Ureter (tissue), 1 donor: ENCODE measurements around the gene KIF26B. TPM values are rescaled to one million over a fixed set of nuclear protein-coding genes. Genes with fewer than 3 reads are reported as not detected.
"Not testable (repeated sequence)": the region's sequence is repeated elsewhere in the genome, so short reads cannot be mapped to it uniquely, and the experiment has no call there.

ENCODE experiments used
- DNase-seq: peaks from one replicate; pipeline ENCODE4 v3.0.0-alpha.2; 2020; ENCODE audit warnings: low spot score
- total RNA-seq: library from RNA; stranded (reverse); gene quantifications from one replicate; pipeline ENCODE4 v1.2.4, GENCODE V29; 2023
- donor health status: DM: yes; HTN: yes; CAD: no.

The KIF26B gene
- total RNA-seq, 1 donor from 2014 or later = 8.0 TPM

DNA sequence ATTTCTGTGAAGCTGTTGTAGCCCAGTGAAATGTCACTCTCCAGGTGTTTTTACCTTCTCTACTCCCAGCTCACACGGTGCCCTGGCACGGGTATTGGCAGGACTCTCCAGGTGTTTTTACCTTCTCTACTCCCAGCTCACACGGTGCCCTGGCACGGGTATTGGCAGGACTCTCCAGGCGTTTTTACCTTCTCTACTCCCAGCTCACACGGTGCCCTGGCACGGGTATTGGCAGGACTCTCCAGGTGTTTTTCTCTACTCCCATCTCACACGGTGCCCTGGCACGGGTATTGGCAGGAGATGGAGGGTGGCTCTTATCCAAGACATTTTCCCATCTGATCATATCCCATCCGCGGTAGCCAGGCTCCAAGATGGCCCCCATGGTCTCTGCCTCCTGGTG, 540.9 kb downstream of the KIF26B start:
- DNase-seq = not testable (repeated sequence)

DNA sequence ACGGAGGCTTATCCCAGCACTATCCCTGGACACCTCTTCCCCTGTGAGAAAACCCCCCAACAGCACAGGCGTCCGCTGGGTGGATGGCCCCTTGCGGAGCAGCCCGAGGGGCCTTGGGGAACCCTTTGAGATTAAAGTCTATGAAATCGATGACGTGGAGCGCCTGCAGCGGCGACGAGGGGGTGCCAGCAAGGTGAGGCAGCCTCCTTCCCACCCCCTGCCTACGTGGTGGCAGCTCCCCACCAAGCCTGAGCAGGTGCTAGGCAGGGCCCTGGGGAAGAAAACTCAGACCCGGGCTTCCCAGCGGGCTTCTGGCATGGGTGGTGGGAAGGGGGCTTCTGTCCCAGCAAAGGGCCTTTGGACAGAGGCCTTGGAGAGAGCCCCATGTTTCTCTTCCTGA, 543.3 kb downstream of the KIF26B start:
- DNase-seq = no peak

DNA sequence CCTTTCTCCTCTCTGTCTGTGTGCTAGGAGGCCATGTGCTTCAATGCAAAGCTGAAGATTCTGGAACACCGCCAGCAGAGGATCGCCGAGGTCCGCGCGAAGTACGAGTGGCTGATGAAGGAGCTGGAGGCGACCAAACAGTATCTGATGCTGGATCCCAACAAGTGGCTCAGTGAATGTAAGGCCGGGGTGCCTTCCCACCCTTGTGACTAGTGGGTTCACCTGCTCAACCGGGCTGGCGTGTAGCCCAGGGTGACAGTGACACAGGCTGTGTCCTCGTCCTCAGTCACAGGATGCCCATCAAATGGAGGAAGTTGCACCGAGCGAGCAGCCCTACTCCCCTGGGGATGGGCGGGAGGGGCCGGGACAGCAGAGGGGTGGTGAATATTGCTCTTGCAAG, 544.1 kb downstream of the KIF26B start:
- DNase-seq = no peak

- no peak for DNase-seq
These were observed 545.8 kb downstream of the KIF26B start for GRCh38 chr1:245700631-245701030.

- DNase-seq = no peak
These were observed 546.8 kb downstream of the KIF26B start for GRCh38 chr1:245701631-245702030.

- no peak for DNase-seq
These were observed 547.6 kb downstream of the KIF26B start for GRCh38 chr1:245702346-245702745.

DNA sequence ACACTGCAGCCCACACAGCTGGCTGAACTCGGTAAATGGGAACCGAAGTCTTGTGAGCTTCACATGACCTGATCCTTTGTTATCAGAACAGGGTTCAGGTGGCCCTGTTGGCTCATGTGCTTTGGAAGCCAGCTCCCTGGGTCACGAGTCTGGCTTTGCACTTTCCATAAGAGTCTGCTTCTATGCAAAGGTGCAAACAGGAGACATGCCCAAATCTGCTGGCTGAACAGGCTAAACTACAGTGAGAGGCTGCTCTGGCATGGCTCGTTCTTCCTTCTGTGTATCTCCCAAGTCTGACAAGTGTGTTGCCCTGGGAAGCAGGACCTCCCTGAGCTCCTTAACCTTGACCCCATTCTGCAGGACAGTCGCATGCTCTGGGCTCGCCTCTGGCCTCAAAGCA, 549.6 kb downstream of the KIF26B start:
- no peak for DNase-seq

- DNase-seq = no peak
These were observed 550.0 kb downstream of the KIF26B start for GRCh38 chr1:245704765-245705164.

- no peak for DNase-seq
These were observed 553.2 kb downstream of the KIF26B start for GRCh38 chr1:245707941-245708340.

DNA sequence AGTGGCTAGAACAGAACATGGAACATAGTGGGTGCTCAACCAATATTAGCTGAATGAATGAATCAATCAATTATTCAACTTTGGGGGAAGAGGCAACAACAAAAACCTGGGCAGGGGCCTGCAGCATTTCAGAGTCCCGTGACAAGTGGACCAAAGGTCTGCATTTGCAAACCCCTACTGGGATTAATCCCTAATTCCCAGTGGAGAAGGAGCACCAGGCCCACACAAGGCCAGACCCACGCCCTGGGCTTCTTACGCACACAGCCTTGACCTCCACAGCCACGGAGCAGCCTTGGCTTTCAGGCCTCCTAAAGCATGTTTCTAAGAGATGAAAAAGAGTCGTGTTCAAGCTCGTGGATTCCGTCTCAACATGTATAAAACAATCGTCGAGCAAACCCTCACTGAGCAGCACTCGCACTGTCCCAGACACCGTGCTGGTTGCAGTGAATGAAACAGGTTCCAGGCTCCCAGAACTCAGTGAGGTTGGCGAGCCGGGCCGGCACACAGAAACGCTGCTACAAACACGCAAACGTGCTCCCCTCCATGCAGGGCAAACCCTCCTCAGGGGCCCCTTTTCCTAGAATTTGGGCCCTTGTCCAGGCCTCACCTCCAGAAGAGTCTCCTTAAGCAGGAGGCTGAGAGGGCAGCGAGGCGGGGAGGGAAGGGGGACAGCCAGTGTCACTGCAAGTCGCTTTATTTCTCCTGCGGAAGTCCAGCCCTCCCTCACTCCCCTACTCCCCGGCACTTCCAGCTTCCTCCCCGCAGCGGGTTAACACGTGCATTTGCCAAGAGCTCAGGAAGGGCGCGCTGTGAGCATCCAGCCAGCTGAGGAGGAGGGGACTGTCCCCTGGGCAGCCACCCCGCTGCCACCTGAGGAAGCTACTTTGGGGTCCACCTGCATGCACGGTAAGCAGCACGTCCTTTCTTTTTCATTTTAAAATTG, 556.4 kb downstream of the KIF26B start:
- DNase-seq = no peak

DNA sequence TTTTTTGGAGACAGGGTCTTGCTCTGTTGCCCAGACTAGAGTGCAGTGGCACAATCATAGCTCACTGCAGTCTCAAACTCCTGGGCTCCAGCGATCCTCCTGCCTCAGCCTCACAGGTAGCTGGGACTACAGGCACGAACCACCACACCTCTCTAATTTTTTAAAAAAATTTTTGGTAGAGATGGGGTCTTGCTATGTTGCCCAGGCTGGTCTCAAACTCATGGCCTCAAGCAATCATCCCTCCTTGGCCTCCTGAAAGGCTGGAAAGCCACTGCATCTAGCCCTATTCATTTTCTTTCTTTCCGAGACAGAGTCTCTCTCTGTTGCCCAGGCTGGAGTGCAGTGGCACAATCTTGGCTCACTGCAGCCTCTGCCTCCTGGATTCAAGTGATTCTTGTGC, 559.2 kb downstream of the KIF26B start:
- not testable (repeated sequence) for DNase-seq

DNA sequence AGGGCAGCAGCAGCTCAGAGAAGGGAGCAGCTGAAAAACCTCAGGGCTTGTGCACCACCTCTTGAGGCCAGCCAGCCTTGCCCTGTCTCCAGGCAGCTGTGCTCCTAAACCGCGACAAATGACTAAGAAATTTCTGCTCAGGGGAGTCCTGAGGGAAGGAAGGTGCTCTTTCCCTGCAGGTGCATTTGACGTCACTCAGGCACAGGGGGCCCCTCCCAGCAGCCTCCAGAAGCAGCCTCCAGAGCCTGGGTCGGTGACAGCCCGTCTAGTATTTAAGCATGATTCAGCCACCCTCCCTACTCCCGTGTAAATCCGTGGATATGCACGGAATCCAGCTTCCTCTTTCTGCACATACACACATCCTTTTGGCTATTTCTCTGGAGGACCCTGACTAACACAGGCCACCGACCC, 560.5 kb downstream of the KIF26B start:
- no peak for DNase-seq

GRCh38 chr1:245715970-245716369, 561.2 kb downstream of the KIF26B start:
- DNase-seq = no peak

- no peak for DNase-seq
These were observed 561.8 kb downstream of the KIF26B start for GRCh38 chr1:245716561-245716960.

DNA sequence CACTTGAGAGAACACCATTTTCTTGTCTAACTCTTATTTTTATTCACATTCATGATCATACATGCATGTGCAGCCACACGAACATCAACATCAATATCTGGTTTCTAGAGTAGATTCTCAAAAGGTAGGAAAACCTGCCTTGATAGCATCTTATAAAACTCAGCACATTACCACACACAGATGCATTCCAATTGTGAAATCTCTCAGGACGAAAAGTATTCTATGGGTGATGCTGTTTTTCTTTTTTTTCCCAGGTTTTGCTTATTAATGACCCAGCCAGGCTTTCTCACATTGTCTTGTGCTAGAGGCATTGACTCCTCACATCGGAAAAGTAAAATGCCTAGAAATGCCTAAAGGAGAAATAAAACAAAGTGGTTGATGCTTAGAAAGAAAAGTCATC, 562.8 kb downstream of the KIF26B start:
- no peak for DNase-seq

GRCh38 chr1:245718123-245718522, 563.3 kb downstream of the KIF26B start:
- DNase-seq = no peak

DNA sequence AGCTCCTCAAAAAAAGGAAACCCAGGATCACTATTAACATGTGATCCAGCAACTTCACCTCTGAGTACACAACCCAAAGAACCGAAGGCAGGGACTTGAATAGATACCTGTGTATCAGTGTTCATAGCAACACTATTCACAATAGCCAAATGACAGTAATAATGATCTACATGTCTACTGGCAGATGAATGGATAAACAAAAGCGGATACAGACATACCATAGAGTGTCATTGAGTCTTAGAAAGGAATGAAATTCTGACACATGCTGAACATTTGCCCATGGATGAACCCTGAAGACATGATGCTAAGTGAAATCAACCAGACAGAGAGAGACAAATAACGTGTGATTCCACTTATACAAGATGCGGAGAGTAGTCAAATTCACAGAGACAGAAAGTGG, 564.2 kb downstream of the KIF26B start:
- DNase-seq = no peak

DNA sequence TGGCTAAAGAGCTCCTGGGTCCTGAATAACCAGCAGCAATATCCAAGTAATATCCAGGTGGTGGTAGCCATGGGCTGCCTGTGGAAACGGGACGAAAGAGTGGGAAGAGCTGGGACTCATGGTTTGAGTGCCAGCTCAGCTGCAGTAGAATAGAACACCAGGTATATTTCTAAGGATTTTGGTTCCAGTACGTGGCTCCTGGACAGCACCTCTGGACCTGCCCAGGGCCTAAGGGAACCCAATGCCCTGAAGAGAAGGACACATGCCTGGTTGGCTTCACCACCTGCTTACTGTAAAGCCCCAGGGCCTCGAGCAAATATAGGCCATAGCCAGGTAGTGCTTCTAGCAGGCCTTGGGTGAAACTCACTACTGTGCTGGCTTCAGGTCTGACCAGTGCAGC, 566.7 kb downstream of the KIF26B start:
- DNase-seq = no peak

GRCh38 chr1:245728035-245728434, 573.2 kb downstream of the KIF26B start:
- not testable (repeated sequence) for DNase-seq

DNA sequence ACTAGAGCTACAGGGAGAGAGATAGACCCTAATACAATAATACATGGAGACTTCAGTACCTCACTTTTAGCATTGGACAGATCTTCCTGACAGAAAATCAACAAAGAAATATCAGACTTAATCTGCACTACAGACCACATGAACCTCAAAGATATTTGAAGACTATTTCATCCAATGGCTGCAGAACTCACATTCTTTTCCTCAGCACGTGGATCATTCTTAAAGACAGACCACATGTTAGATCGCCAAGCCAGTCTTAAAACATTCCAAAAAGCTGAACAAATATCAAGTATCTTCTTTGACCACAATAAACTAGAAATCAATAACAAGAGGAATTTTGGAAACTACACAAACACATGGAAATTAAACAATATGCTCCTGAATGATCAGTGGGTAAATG, 576.0 kb downstream of the KIF26B start:
- DNase-seq = no peak

DNA sequence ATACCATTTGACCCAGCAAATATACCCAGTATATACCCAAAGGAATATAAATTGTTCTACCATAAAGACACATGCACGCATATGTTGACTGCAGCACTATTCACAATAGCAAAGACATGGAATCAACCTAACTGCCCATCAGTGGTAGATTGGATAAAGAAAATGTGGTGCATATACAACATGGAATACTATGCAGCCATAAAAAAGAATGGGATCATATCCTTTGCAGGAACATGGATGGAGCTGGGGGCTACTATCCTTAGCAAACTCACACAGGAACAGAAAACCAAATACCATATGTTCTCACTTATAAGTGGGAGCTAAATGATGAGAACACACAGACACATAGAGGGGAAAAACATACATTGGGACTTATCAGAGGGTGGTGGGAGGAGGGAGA, 585.6 kb downstream of the KIF26B start:
- not testable (repeated sequence) for DNase-seq

DNA sequence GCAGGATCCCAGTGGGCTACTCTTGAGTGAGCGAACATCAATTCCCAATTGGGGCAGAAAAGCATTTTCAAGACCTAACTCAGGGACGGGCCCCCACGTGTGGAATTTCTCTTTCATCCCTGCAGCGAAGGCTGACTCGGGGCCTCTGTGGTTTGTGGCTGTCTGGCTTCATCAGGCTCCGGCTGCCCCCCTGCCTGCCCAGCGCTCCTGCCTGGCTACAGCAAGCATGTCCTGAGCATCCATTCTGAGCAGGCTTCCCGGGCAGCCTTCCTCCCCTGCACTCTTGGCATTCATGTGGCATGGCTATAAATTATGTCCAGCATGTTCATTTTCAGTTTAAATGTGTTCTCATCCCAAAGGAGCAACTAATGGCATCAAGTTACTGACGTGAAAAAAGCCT, 588.1 kb downstream of the KIF26B start:
- no peak for DNase-seq

GRCh38 chr1:245748240-245748639, 593.5 kb downstream of the KIF26B start:
- no peak for DNase-seq

DNA sequence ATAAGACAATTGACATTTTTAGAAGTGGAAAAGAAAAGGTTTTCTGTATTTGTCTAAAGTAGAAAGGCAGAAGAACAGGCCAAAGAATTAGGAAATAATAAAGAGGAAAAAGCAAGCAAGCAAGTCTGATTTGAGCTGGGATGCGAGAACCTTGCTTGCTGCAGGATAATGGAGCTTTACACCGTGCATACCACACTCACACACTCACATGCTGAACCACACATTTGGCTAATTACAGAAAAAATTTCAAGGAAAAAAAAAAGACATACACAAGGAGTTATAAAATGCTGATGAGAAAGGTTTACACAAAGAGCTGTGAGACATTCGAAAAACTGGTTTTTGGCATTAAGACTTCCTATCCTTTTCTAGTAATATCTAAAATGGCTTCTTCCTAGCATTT, 593.9 kb downstream of the KIF26B start:
- DNase-seq = no peak
